H1 (cell line): ENCODE data around the gene DNAJC24. TPM values are rescaled to one million over a fixed set of nuclear protein-coding genes. Genes with fewer than 3 reads are reported as not detected.

Experiments used
- CTCF ChIA-PET: fragments of 300-600 bp; sonication (Branson Sonifier 250); formaldehyde crosslinking; loops from one replicate; lab custom pipeline; 2021; ENCODE audit not compliant: partially characterized antibody; lab: Charles Lee
- POLR2A ChIA-PET: fragments of 300-600 bp; sonication (Branson Sonifier 250); formaldehyde crosslinking; loops from one replicate; lab custom pipeline; 2021; ENCODE audit warnings: inconsistent platforms; ENCODE audit not compliant: partially characterized antibody; lab: Charles Lee
- DNase-seq, 2 experiments: peaks; one replicate each; pipeline versions ENCODE4 v3.0.0 to v3.0.0-alpha.2; 2010 to 2022; ENCODE audit warnings: low spot score in 2 of 2, low read depth in 1 of 2, mixed read lengths in 1 of 2
- FAIRE-seq: peaks from 2 replicates; lab custom pipeline; 2011; peaks lifted over from hg19 to GRCh38; lab: Jason Lieb, UNC
- H2AFZ ChIP-seq: 2 replicates; pipeline ENCODE4 v1.8.1; 2012; ENCODE audit warnings: low read length, inconsistent platforms
- H2AK5ac ChIP-seq: 2 replicates; pipeline ENCODE4 v1.6.1; 2013; ENCODE audit warnings: low read depth, low read length
- H2BK120ac ChIP-seq: replicated peaks from 2 replicates; pipeline ENCODE3; 2013; ENCODE audit warnings: low read depth, low read length, inconsistent platforms
- H2BK12ac ChIP-seq: 2 replicates; pipeline ENCODE4 v1.6.1; 2013; ENCODE audit warnings: low read depth, low read length
- H2BK15ac ChIP-seq: 2 replicates; pipeline ENCODE4 v1.6.1; 2013; ENCODE audit warnings: low read length
- H2BK20ac ChIP-seq: 2 replicates; pipeline ENCODE4 v1.6.1; 2013; ENCODE audit warnings: low read length
- H2BK5ac ChIP-seq: 2 replicates; pipeline ENCODE4 v1.6.1; 2013; ENCODE audit warnings: low read depth, low read length
- H3K14ac ChIP-seq: 2 replicates; pipeline ENCODE4 v1.6.1; 2013; ENCODE audit warnings: inconsistent platforms; ENCODE audit not compliant: insufficient read length
- H3K18ac ChIP-seq: 2 replicates; pipeline ENCODE4 v1.6.1; 2013; ENCODE audit warnings: low read length; ENCODE audit errors: extremely low read depth
- H3K23ac ChIP-seq: 2 replicates; pipeline ENCODE4 v1.6.1; 2013; ENCODE audit warnings: inconsistent platforms; ENCODE audit not compliant: insufficient read length
- H3K23me2 ChIP-seq: 2 replicates; pipeline ENCODE4 v1.6.1; 2013; ENCODE audit warnings: low read depth, low read length
- H3K27ac ChIP-seq: 2 replicates; pipeline ENCODE4 v1.6.1; 2011; ENCODE audit warnings: low read depth, low read length, inconsistent platforms
- H3K27me3 ChIP-seq, 4 experiments: replicated peaks in 1 of 4; 1 replicate in 1 of 4; 2 replicates in 3 of 4; pipeline versions ENCODE4 v1.6.1 to v1.8.1; 2011 to 2013; ENCODE audit warnings: low read length in 3 of 4, mild to moderate bottlenecking in 3 of 4, inconsistent platforms in 2 of 4, mixed read lengths in 2 of 4, moderate library complexity in 1 of 4; ENCODE audit not compliant: control insufficient read depth in 3 of 4, insufficient read depth in 3 of 4; ENCODE audit errors: extremely low read depth in 1 of 4
- H3K36me3 ChIP-seq, 4 experiments: 2 replicates each; pipeline versions ENCODE4 v1.6.1 to v1.8.1; 2011 to 2013; ENCODE audit warnings: mild to moderate bottlenecking in 4 of 4, low read length in 3 of 4, moderate library complexity in 2 of 4, control low read depth in 1 of 4, inconsistent platforms in 1 of 4; ENCODE audit not compliant: insufficient read depth in 4 of 4, control insufficient read depth in 2 of 4
- H3K4ac ChIP-seq: replicated peaks from 2 replicates; pipeline ENCODE3; 2013; ENCODE audit warnings: low read length, low read depth, mixed read lengths, inconsistent platforms; ENCODE audit not compliant: insufficient read length
- H3K4me1 ChIP-seq, 4 experiments: replicated peaks in 1 of 4; 1 replicate in 1 of 4; 2 replicates in 3 of 4; pipeline versions ENCODE4 v1.6.1 to v1.8.1; 2011 to 2013; ENCODE audit warnings: low read length in 3 of 4, inconsistent platforms in 2 of 4, mixed read lengths in 1 of 4; ENCODE audit not compliant: insufficient read depth in 4 of 4, control insufficient read depth in 3 of 4
- H3K4me2 ChIP-seq, 2 experiments: 2 replicates each; pipeline versions ENCODE4 v1.6.1 to v1.8.1; 2011 to 2013; ENCODE audit warnings: low read depth in 2 of 2, low read length in 2 of 2, control low read depth in 1 of 2, inconsistent platforms in 1 of 2, mild to moderate bottlenecking in 1 of 2; ENCODE audit not compliant: insufficient read depth in 1 of 2
- H3K4me3 ChIP-seq, 4 experiments: fragments of 200-600, 300-600 bp in 1 of 4; sonication (generic), shearing (Covaris generic), sonication (Bioruptor Twin) in 1 of 4; 2 replicates each; pipeline versions ENCODE4 v1.5.1 to v1.8.1; 2011 to 2016; ENCODE audit warnings: low read length in 4 of 4, low read depth in 3 of 4, control low read depth in 2 of 4, inconsistent platforms in 2 of 4, mild to moderate bottlenecking in 2 of 4, mixed read lengths in 1 of 4, moderate library complexity in 1 of 4; ENCODE audit not compliant: insufficient read depth in 2 of 4; ENCODE audit errors: extremely low read depth in 1 of 4
- H3K56ac ChIP-seq: replicated peaks from 2 replicates; pipeline ENCODE3; 2013; ENCODE audit warnings: low read depth, mild to moderate bottlenecking, mixed read lengths, low read length, inconsistent platforms; ENCODE audit not compliant: insufficient read length
- H3K79me1 ChIP-seq: 2 replicates; pipeline ENCODE4 v1.6.1; 2013; ENCODE audit warnings: low read depth, low read length, control low read depth
- H3K79me2 ChIP-seq, 2 experiments: 2 replicates each; pipeline versions ENCODE4 v1.6.1 to v1.8.1; 2012 to 2013; ENCODE audit warnings: low read length in 2 of 2, mild to moderate bottlenecking in 2 of 2, inconsistent platforms in 1 of 2; ENCODE audit not compliant: insufficient read depth in 2 of 2, control insufficient read depth in 1 of 2
- H3K9ac ChIP-seq, 4 experiments: replicated peaks in 1 of 4; 1 replicate in 1 of 4; 2 replicates in 3 of 4; pipeline versions ENCODE4 v1.6.1 to v1.8.1; 2011 to 2013; ENCODE audit warnings: low read depth in 3 of 4, low read length in 3 of 4, control low read depth in 2 of 4, mild to moderate bottlenecking in 2 of 4, moderate library complexity in 2 of 4, inconsistent platforms in 1 of 4; ENCODE audit errors: extremely low read depth in 1 of 4
- H3K9me3 ChIP-seq, 2 experiments: 2 replicates each; pipeline versions ENCODE4 v1.6.1 to v1.8.1; 2012 to 2013; ENCODE audit warnings: mild to moderate bottlenecking in 2 of 2, moderate library complexity in 2 of 2, control low read depth in 1 of 2, inconsistent platforms in 1 of 2, low read depth in 1 of 2, low read length in 1 of 2, mixed read lengths in 1 of 2; ENCODE audit not compliant: insufficient read depth in 2 of 2
- H4K20me1 ChIP-seq, 2 experiments: replicated peaks in 1 of 2; 2 replicates each; pipeline versions ENCODE3 to v1.8.1; 2011 to 2013; ENCODE audit warnings: inconsistent platforms in 2 of 2, low read length in 2 of 2, mild to moderate bottlenecking in 1 of 2; ENCODE audit not compliant: insufficient read depth in 2 of 2, control insufficient read depth in 1 of 2
- H4K5ac ChIP-seq: 2 replicates; pipeline ENCODE4 v1.6.1; 2013; ENCODE audit warnings: low read length, low read depth, mixed read lengths, inconsistent platforms; ENCODE audit not compliant: insufficient read length
- H4K8ac ChIP-seq: 2 replicates; pipeline ENCODE4 v1.8.0; 2013; ENCODE audit warnings: mild to moderate bottlenecking, moderate library complexity, low read length, inconsistent platforms; ENCODE audit not compliant: insufficient read depth; ENCODE audit errors: extremely low read depth
- H4K91ac ChIP-seq: replicated peaks from 2 replicates; pipeline ENCODE3; 2013; ENCODE audit warnings: low read length, mixed read lengths, inconsistent platforms; ENCODE audit not compliant: insufficient read length
- BRCA1 ChIP-seq: IDR thresholded peaks from 2 replicates; pipeline ENCODE4 v1.6.1; 2012; ENCODE audit warnings: low read depth, low read length, improper control_type of control experiment
- CBX5 ChIP-seq: fragments of 300-800, 300-1000 bp; sonication (generic); IDR thresholded peaks from 2 replicates; pipeline ENCODE4 v1.7.1; 2016; ENCODE audit warnings: antibody characterized with exemption, low read length, low read depth
- EGR1 ChIP-seq: IDR thresholded peaks from 2 replicates; pipeline ENCODE4 v1.6.1; 2011; ENCODE audit warnings: low read depth, low read length, borderline replicate concordance
- NANOG ChIP-seq: IDR thresholded peaks from 2 replicates; pipeline ENCODE4 v1.6.1; 2011; ENCODE audit warnings: low read length, low read depth, mild to moderate bottlenecking, inconsistent platforms; ENCODE audit not compliant: insufficient read depth, poor library complexity, severe bottlenecking
- POLR2A ChIP-seq, 2 experiments: IDR thresholded peaks; 1 replicate in 1 of 2; 2 replicates in 1 of 2; pipeline ENCODE4 v1.6.1; 2011; ENCODE audit warnings: low read depth in 2 of 2, low read length in 2 of 2, mild to moderate bottlenecking in 2 of 2; ENCODE audit errors: control extremely low read depth in 1 of 2
- RNF2 ChIP-seq: fragments of 200-900, 300-1000 bp; sonication (generic); IDR thresholded peaks from 2 replicates; pipeline ENCODE4 v1.7.1; 2016; ENCODE audit warnings: borderline replicate concordance, low read depth, mild to moderate bottlenecking, antibody characterized with exemption, low read length; ENCODE audit not compliant: poor library complexity, severe bottlenecking; ENCODE audit errors: missing control alignments
- SP2 ChIP-seq: IDR thresholded peaks from 2 replicates; pipeline ENCODE4 v1.6.1; 2012; ENCODE audit warnings: mild to moderate bottlenecking, low read length, inconsistent platforms
- polyA plus RNA-seq, 7 experiments: library from polyadenylated mRNA; depleted of rRNA in 3 of 7; stranded (reverse) in 5 of 7; unstranded in 2 of 7; fragments of >200 nt in 5 of 7; fragments of 200-250 nt in 2 of 7; gene quantifications; 1 replicate in 5 of 7; 2 replicates in 1 of 7; 4 replicates in 1 of 7; pipeline versions ENCODE4 v1.2.1 to v1.2.3, GENCODE V29; 2011 to 2013; ENCODE audit warnings: missing spikeins in 2 of 7, mixed read lengths in 2 of 7
- total RNA-seq: library from RNA; stranded (reverse); fragmentation: NEBNext Ultra II Directional; extraction: Animal tissue kit (Norgen Biotek cat#: 25700); gene quantifications from 2 replicates; pipeline ENCODE4 v1.2.1, GENCODE V29; 2021

Gene DNAJC24
- total and polyA plus RNA-seq, 2 of the 8 experiments (the other 6 are each of a cell fraction or from before 2014, with no cell fraction given) = 7.2 to 21.1 TPM

DNA sequence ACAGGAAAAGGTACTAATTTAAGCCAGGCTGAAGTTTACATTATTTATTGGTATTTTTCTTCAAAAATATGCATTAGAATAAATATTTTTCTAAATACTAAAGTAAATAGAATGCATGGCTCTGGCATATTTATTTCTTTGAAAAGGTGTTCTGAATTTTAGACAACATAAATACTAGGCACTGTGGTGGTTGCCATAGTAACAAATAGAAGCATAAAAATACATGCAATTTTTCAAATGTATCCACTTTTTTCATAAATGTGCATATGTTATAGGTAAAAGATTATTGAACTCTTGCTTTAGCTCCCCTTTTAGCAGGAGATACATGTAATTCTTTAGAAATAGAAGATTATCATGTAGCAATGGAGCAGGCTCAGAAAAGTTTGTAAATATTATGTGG lies 18.5 kb upstream of the DNAJC24 start:
- Histone ChIP-seq H2BK20ac (no peak overlapping the region), H4K5ac (no peak overlapping the region), H3K23ac (no peak overlapping the region), H4K20me1 (no peaks in the 10 kb centered on the region), H3K18ac (no peak overlapping the region), H3K4ac (no peak overlapping the region), H3K14ac (no peak overlapping the region), H3K56ac (no peak overlapping the region), H2BK5ac (no peak overlapping the region), H3K9me3 (no peaks in the 10 kb centered on the region), H3K4me1 (peaks cover 0 to 2% (median 0%) of the 10 kb centered on the region in 4 experiments; a peak in 1 of 7 replicates), H3K4me2 (no peak overlapping the region), H2AFZ (no peak overlapping the region), H3K27ac (no peak overlapping the region), H4K91ac (no peak overlapping the region), H3K36me3 (no peaks in the 10 kb centered on the region), H3K27me3 (no peaks in the 10 kb centered on the region), H2BK15ac (no peak overlapping the region), H3K79me2 (no peaks in the 10 kb centered on the region), H3K9ac (no peak overlapping the region), H3K23me2 (no peaks in the 10 kb centered on the region), H2AK5ac (no peak overlapping the region), H3K4me3 (no peak overlapping the region), H2BK120ac (no peak overlapping the region), H2BK12ac (no peak overlapping the region), H3K79me1 (no peaks in the 10 kb centered on the region), H4K8ac (no peak overlapping the region)
- FAIRE-seq (no peak), DNase-seq (no peak)
- ChIA-PET POLR2A (no interaction called here), CTCF (interaction anchor here (0.6 to 3.5 kb wide), 2 partner anchors 10 to 1881 kb away, joined by 4 to 15 read pairs; no protein-coding TSS in a partner anchor)
- TF ChIP-seq POLR2A (IDR thresholded peaks at IDR 0.05; ENCODE audit: control extremely low read depth in 1 of 2, low read depth in 2 of 2, low read length in 2 of 2) (no peak), SP2 (no peak), RNF2 (no peak), BRCA1 (no peak), NANOG (no peak), CBX5 (no peak), EGR1 (no peak)
